Natural killer cell treated with Interleukin-12 subunit alpha and Interleukin-12 subunit beta and Interleukin-15 and Interleukin-18, amount 100 ng/mL, for 72 hours (primary cell): ENCODE measurements around the gene ZNF398. TPM values are rescaled to one million over a fixed set of nuclear protein-coding genes. Genes with fewer than 3 reads are reported as not detected.
"Not testable (repeated sequence)": the region's sequence is repeated elsewhere in the genome, so short reads cannot be mapped to it uniquely, and the experiment has no call there.

ENCODE experiments used
- ATAC-seq, 2 donors: fragments of 150-1000 bp; cut with Tn5 transposase in 1 of 2; sonication (Bioruptor Pico), chemical (Tn5 transposase) in 1 of 2; 2 replicates each; pipeline ENCODE4 v1.10.0; 2021
- DNase-seq: peaks from one replicate; pipeline ENCODE4 v3.0.0; 2022; ENCODE audit warnings: low spot score
- H3K27ac Mint-ChIP-seq, 2 donors: 1 replicate in 1 of 2; 2 replicates in 1 of 2; pipeline ENCODE4 v1.8.0; 2022; ENCODE audit warnings: mixed read lengths in 2 of 2, mild to moderate bottlenecking in 1 of 2, moderate library complexity in 1 of 2
- H3K27me3 Mint-ChIP-seq, 2 donors: 1 replicate in 1 of 2; 2 replicates in 1 of 2; pipeline ENCODE4 v1.8.0; 2022; ENCODE audit warnings: mixed read lengths in 2 of 2
- H3K36me3 Mint-ChIP-seq: one replicate; pipeline ENCODE4 v1.8.0; 2022; ENCODE audit warnings: mixed read lengths
- H3K4me1 Mint-ChIP-seq, 2 donors: 1 replicate in 1 of 2; 2 replicates in 1 of 2; pipeline ENCODE4 v1.8.0; 2022; ENCODE audit warnings: low read depth in 2 of 2, mixed read lengths in 2 of 2, mild to moderate bottlenecking in 1 of 2
- H3K4me3 Mint-ChIP-seq: one replicate; pipeline ENCODE4 v1.8.0; 2022; ENCODE audit warnings: mixed read lengths
- H3K9me3 Mint-ChIP-seq: 2 replicates; pipeline ENCODE4 v1.8.0; 2022; ENCODE audit warnings: mixed read lengths
- total RNA-seq, 2 donors: library from RNA; stranded (reverse); gene quantifications; one replicate each; pipeline ENCODE4 v1.2.3, GENCODE V29; 2022

Gene ZNF398
- total RNA-seq, 2 donors from 2014 or later, result 17.9 to 20.0 TPM

DNA sequence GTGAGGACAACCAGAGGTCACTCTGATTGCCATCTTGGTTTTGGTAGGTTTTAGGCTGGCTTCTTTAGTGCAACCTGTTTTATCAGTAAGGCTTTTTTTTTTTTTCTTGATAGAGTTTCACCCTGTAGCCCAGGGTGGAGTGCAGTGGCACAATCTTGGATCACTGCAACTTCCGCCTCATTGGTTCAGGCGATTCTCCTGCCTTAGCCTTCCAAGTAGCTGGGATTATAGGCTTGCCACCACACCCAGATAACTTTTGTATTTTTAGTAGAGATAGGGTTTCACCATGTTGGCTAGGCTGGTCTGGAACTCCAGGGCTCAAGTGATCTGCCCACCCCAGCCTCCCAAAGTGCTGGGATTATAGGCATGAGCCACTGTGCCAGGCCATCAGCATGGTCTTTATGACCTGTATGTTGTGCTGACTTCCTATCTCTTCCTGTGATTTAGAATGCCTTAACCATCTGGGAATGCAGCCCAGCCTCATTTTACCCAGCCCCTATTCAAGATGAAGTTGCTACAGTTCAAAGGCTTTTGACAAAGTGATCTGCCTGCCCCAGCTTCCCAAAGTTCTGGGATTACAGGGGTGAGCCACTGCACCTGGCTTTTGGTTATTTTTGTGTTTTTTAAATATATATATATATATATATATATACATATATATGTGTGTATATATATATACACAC, 14.1 kb upstream of the ZNF398 start:
- H3K9me3 Mint-ChIP-seq, result peaks cover 5% of the 10 kb centered on the region
- H3K36me3 Mint-ChIP-seq, result peaks cover 11% of the 10 kb centered on the region
- no peak overlapping the region for H3K4me3 Mint-ChIP-seq
- ATAC-seq (no peak), DNase-seq (no peak)
- H3K27me3 Mint-ChIP-seq, result no peaks in the 10 kb centered on the region
- H3K4me1 Mint-ChIP-seq, result peaks cover 7% of the 10 kb centered on the region in 2 donors
- H3K27ac Mint-ChIP-seq, result no peak overlapping the region

DNA sequence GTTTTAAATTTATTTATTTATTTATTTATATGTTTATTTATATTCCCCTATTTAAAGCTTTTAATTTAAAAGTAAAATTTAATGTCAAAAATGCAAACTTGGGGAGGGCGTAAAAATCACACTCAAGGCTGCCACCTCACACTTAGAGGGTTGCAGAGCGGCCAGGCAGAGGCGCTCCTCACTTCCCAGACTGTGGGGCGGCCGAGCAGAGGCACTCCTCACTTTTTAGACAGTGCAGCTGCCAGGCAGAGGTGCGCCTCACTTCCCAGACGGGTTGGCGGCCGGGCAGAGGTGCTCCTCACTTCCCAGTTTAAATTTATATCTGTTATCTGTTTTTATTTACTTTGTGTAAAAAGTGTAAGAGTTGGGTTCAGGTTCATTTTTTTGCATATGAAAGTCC, 11.1 kb upstream of the ZNF398 start:
- peaks cover 0 to 6% of the 10 kb centered on the region in 2 donors for H3K4me1 Mint-ChIP-seq
- H3K36me3 Mint-ChIP-seq, result peaks cover 2% of the 10 kb centered on the region
- ATAC-seq (no peak), DNase-seq (no peak)
- no peaks in the 10 kb centered on the region for H3K27me3 Mint-ChIP-seq
- no peaks in the 10 kb centered on the region for H3K9me3 Mint-ChIP-seq
- no peak overlapping the region for H3K27ac Mint-ChIP-seq
- H3K4me3 Mint-ChIP-seq, result no peak overlapping the region

DNA sequence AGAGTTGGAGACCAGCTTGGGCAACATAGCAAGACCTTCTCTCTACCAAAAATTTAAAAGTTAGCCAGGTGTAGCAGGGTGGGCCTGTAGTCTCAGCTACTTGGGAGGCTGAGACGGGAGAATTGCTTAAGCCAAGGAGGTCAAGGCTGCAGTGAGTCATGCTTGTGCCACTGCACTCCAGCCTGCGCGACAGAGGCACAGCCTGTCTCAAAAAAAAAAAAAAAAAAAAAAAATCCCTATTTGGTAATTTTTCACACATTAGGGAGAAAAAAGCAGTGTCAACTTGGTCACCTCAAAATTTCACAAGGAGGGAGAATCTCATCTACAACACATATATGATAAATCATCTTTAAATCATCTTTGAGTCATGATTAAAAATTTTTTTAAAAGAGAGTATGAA, 6.4 kb upstream of the ZNF398 start:
- Mint-ChIP-seq H3K27me3 (no peaks in the 10 kb centered on the region), H3K36me3 (no peaks in the 10 kb centered on the region), H3K9me3 (no peaks in the 10 kb centered on the region), H3K4me3 (no peak overlapping the region), H3K27ac (peak overlapping the region in 1 of 2 donors; percentile 77), H3K4me1 (peaks cover 8 to 11% of the 10 kb centered on the region in 2 donors)
- peak; percentile 77 for DNase-seq
- peak; percentile 83 to 95 for ATAC-seq

DNA sequence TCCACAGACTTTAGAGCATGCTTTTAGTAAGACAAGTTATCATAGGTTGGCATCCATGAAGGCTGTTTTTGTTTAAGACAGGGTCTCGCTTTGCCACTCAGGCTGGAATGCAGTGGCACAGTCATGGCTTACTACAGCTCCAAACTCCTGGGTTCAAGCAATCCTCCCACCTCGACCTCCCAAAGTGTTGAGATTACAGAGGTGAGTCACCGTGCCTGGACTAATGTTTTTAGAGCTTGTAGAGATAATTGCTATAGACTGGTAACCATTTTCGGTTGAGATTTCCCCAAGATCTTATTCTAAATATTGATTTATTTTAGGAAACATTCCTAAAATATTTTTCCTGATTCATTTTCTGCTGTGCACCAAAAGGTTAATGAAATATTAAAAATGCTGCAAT, 5.4 kb upstream of the ZNF398 start:
- Mint-ChIP-seq H3K4me3 (no peak overlapping the region), H3K36me3 (no peaks in the 10 kb centered on the region), H3K9me3 (no peaks in the 10 kb centered on the region), H3K4me1 (peaks cover 11 to 13% of the 10 kb centered on the region in 2 donors), H3K27me3 (no peaks in the 10 kb centered on the region), H3K27ac (no peak overlapping the region)
- ATAC-seq (no peak), DNase-seq (no peak)

DNA sequence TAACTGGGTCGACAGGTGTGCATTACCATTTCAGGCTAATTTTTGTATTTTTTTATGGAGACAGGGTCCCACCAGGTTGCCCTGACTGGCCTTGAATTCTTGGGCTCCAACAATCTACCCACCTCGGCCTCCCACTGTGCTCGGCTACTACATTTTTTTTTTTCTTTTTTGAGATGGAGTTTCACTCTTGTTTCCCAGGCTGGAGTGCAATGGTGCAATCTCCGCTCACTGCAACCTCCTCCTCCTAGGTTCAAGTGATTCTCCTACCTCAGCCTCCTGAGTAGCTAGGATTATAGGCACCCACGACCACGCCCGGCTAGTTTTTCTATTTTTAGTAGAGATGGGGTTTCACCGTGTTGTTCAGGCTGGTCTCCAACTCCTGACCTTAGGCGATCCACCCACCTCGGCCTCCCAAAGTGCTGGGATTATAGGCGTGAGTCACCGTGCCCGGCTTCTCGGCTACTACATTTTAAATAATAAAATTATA, 2.8 kb upstream of the ZNF398 start:
- peaks cover 15 to 22% of the 10 kb centered on the region in 2 donors for H3K4me1 Mint-ChIP-seq
- ATAC-seq, H3K27me3 Mint-ChIP-seq, DNase-seq, H3K36me3 Mint-ChIP-seq, H3K27ac Mint-ChIP-seq, H3K9me3 Mint-ChIP-seq, H3K4me3 Mint-ChIP-seq: not testable (repeated sequence)

DNA sequence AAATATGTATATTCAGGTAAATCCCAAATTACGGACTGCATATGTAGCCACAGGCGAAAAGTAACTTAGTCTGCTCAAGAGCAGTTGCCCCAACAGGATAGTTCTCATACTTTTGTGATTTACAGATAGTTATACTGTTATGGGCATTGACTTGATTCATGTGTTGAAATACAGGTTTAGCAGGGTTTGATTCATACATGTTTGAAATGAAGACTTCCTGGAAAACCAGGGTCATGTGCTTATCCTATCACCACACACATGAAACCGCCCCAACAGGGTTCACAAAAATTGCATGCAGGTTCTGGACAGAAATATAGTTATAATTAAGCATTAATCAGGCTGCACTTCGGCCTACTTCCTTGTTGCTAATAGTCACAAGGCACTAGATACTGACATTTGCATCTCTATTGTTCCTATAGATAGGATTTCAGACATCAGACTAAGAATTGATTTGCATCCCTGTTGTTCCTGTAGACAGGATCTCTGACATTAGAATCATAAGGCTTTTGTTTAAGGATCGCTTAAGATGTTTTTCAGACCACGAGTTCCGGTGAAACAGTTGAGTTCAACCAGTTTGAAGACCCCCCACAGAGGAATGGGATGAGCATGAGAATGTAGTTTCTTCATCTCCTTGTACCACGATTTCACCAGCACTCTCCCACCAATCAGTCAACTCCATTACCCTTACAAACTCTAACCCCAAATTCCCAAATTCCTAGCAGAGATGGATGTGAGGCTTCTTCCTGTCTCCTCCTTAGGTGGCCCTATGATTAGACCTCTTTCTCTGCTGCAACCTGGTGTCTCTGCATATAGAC, 2.0 kb upstream of the ZNF398 start:
- Mint-ChIP-seq H3K36me3 (no peaks in the 10 kb centered on the region), H3K4me3 (peak overlapping the region; percentile 31), H3K27me3 (no peaks in the 10 kb centered on the region), H3K4me1 (peaks cover 20 to 27% of the 10 kb centered on the region in 2 donors), H3K9me3 (no peaks in the 10 kb centered on the region), H3K27ac (peak overlapping the region; percentile 65 to 88)
- DNase-seq (no peak), ATAC-seq (no peak)

DNA sequence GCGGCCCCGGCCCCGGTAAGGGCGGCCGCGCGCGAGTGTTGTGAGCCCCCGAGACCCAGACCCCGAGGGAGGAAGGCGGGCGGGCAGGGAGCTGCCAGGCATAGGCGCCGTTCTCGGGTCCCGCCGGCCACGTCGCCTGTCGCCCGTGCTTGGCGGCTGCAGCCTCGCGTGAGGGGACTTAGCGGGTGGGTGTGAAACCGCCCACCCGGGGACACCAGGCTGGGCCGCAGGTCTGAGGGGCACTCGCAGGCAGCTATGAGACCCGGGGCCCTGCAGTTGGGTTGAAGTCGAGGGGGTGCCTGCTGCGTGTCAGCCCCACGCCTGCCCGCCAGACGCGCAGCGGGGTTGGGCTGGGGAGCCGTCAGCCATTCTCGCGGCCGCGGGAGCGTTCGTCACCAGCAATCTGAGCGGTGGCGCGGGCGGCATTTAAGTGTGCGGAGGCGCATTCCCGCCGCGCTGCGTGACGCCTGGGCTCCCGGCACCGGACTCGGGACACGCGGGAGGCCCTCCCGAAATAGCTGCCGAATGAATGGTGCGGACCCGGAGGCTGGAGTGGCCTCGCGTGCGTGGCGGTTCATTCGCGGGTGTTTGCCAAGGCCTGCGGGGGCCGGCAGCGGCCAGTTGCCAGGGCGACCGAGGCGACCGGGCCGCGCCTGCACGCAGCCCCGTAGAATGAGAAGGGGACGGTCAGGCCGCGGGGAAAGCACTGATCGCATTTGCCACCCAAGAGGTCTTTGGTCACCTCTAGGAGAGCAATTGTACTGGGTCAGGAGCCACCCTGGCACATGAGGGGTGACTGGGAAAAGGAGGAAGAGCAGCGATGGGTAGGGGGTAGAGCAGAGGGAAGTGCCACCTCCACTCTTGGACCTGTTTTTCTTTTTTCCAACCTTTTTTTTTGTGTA, 750 bp downstream of the ZNF398 start:
- peak overlapping the region; percentile 94 for H3K4me3 Mint-ChIP-seq

DNA sequence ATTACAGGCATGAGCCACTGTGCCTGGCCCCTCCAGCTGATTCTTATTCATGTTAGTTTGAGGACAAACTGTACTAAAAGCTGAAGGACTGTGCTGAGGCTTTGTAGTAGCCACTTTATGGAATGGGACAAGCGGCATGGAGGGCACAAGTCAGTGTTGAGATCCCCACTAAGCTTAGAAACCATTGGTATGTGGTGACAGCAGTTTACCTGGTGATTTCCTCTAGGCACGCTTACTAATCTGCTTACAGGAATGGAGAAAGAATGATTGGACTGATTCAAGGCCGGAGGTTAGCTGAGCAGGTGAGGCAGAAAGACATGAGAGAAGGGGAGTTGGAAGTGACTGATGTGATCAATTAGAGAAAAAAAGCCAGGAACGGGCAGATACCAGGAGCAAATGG, 3.7 kb downstream of the ZNF398 start:
- ATAC-seq, result no peak
- Mint-ChIP-seq H3K27me3 (no peaks in the 10 kb centered on the region), H3K27ac (no peak overlapping the region), H3K4me3 (no peak overlapping the region), H3K9me3 (no peaks in the 10 kb centered on the region), H3K36me3 (peaks cover 7% of the 10 kb centered on the region), H3K4me1 (peaks cover 25% of the 10 kb centered on the region in 2 donors)
- DNase-seq, result no peak

More for the DNA sequence above, 750 bp downstream of the ZNF398 start:
- no peaks in the 10 kb centered on the region for H3K9me3 Mint-ChIP-seq
- H3K4me1 Mint-ChIP-seq, result peaks cover 18 to 33% of the 10 kb centered on the region in 2 donors
- no peaks in the 10 kb centered on the region for H3K27me3 Mint-ChIP-seq
- ATAC-seq (peak; percentile 57 to 74), DNase-seq (peak; percentile 74)
- peak overlapping the region; percentile 83 to 88 for H3K27ac Mint-ChIP-seq
- no peaks in the 10 kb centered on the region for H3K36me3 Mint-ChIP-seq

DNA sequence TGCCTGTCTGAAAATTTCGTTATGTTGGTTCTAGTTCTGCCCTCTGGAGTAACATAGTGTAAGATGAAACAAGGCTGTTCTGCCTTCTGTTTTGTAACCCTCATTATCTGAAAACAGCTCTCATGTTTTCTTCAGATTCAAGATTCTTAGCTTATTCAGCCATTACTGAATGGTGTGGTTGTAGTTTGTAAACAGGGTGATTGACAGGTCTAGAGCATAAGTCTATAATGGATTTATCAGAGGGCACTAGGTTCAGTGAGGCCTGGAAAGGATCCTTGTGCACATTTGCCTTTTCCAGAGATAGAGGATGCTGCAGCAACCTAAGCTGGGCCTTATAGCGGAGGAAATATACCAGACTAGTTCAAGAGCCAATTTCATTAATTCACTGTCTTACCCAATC, 6.1 kb downstream of the ZNF398 start:
- peaks cover 12% of the 10 kb centered on the region for H3K36me3 Mint-ChIP-seq
- ATAC-seq (no peak), DNase-seq (no peak)
- no peaks in the 10 kb centered on the region for H3K9me3 Mint-ChIP-seq
- no peaks in the 10 kb centered on the region for H3K27me3 Mint-ChIP-seq
- H3K4me1 Mint-ChIP-seq, result peaks cover 22 to 30% of the 10 kb centered on the region in 2 donors
- H3K27ac Mint-ChIP-seq, result no peak overlapping the region
- no peak overlapping the region for H3K4me3 Mint-ChIP-seq

DNA sequence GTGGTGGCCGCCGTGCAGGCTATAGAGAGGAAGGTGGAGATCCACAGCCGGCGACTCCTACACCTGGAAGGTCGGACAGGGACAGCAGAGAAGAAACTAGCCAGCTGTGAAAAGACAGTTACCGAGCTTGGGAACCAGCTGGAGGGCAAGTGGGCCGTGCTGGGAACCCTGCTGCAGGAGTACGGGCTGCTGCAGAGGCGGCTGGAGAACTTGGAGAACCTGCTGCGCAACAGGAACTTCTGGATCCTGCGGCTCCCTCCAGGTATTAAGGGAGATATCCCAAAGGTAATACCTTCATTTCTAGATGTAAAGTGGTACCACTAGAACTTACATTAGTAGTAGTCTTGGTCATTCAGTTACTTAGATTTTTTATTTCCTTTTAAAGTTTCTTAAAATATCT, 6.8 kb downstream of the ZNF398 start:
- H3K9me3 Mint-ChIP-seq, result no peaks in the 10 kb centered on the region
- H3K36me3 Mint-ChIP-seq, result peaks cover 13% of the 10 kb centered on the region
- ATAC-seq (no peak), DNase-seq (no peak)
- no peak overlapping the region for H3K4me3 Mint-ChIP-seq
- H3K4me1 Mint-ChIP-seq, result peaks cover 15 to 30% of the 10 kb centered on the region in 2 donors
- no peak overlapping the region for H3K27ac Mint-ChIP-seq
- H3K27me3 Mint-ChIP-seq, result no peaks in the 10 kb centered on the region

DNA sequence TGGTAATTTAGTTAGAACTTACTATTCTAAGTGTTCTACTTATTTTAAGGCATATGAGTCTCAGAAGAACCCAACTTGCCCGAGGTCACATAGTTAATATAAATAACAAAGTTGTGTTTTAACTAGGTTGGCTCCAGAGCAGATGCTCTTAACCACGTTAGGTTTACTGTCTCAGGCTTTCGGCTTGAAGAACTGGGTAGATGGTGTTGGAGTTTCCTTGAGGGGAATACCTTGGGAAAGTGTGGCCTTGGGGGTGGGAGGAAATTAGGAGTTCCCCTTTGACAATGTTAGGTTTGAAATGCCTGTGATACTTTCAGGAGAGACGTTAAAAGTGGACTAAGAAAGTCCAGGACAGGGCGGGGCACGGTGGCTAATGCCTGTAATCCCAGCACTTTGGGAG, 9.6 kb downstream of the ZNF398 start:
- Mint-ChIP-seq H3K27ac (peak overlapping the region in 1 of 2 donors; percentile 41), H3K27me3 (no peaks in the 10 kb centered on the region), H3K36me3 (peaks cover 13% of the 10 kb centered on the region)

DNA sequence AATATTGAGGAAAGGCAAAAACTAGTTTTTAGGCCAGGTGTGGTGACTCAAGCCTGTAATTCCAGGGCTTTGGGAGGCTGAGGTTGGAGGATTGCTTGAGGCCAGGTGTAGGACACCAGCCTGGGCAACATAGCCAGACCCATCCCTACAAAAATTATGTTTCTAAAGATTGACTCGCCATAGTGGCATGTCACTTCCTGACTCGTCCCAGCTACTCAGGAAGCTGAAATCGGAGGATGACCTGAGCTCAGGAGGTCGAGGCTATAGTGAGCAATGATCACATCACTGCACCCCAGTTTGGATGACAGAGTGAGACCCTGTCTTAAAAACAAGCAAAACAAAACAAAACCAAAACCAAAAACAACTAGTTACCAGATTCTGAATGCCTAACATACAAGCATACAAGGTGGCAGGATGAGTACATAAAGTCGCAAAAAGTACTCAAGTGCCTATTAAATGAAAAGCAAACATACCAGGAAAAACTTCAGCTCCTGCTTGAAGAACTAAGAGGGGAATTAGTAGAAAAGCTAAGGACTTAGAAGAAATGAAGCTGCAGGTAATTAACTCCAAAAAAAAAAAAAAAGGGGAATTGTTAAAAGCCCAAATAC, 14.1 kb downstream of the ZNF398 start:
- Mint-ChIP-seq H3K27me3 (no peaks in the 10 kb centered on the region), H3K4me3 (no peak overlapping the region), H3K4me1 (peaks cover 13 to 39% of the 10 kb centered on the region in 2 donors), H3K9me3 (no peaks in the 10 kb centered on the region), H3K27ac (peak overlapping the region; percentile 63 to 83), H3K36me3 (peaks cover 6% of the 10 kb centered on the region)
- DNase-seq (no peak), ATAC-seq (peak; percentile 54 to 61)

More for the DNA sequence above, 9.6 kb downstream of the ZNF398 start:
- H3K4me1 Mint-ChIP-seq, result peaks cover 13 to 33% of the 10 kb centered on the region in 2 donors
- H3K9me3 Mint-ChIP-seq, result no peaks in the 10 kb centered on the region
- no peak overlapping the region for H3K4me3 Mint-ChIP-seq
- ATAC-seq, result peak in 1 of 2 donors; percentile 50
- DNase-seq, result no peak

DNA sequence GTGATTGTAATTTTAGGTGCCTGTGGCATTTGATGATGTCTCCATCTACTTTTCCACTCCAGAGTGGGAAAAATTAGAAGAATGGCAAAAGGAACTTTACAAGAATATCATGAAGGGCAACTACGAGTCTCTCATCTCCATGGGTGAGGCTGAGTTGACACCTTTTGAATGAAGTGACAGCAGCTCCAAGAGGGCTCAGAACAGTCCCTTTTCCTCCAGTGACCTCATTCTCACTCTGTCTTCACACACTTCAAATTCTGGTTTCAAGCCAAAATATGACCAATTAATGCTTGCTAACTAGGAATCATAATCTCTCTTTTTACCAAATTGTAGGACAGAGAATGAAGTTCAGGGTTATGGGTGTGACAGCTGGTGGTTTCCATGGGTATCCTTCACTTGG, 18.9 kb downstream of the ZNF398 start:
- ATAC-seq, result peak in 1 of 2 donors; percentile 82
- Mint-ChIP-seq H3K4me1 (peaks cover 5 to 29% of the 10 kb centered on the region in 2 donors), H3K36me3 (no peaks in the 10 kb centered on the region)

More for the DNA sequence above, 18.9 kb downstream of the ZNF398 start:
- Mint-ChIP-seq H3K27me3 (no peaks in the 10 kb centered on the region), H3K27ac (peak overlapping the region in 1 of 2 donors; percentile 93), H3K4me3 (no peak overlapping the region), H3K9me3 (no peaks in the 10 kb centered on the region)
- no peak for DNase-seq
